ENCODE measurements around the gene FGD5.

FGD5 gene

GRCh38 chr3:14858105-14858504, 39.3 kb downstream of the FGD5 start:
- no peak for DNase-seq (ENCODE audit: low read depth)
- TF ChIP-seq MYC (IDR thresholded peaks at IDR 0.05; ENCODE audit: low read depth, low read length), result no peak
- TF ChIP-seq POLR2A (IDR thresholded peaks at IDR 0.05; ENCODE audit: extremely low read depth, insufficient read length), result no peak
- TF ChIP-seq MAX (IDR thresholded peaks at IDR 0.05; ENCODE audit: low read depth, low read length), result no peak
- no peak for TF ChIP-seq CTCF (IDR thresholded peaks at IDR 0.05; ENCODE audit: low read depth, low read length)
- H3K4me3 ChIP-seq (ENCODE audit: low read depth, low read length), result no peak overlapping the region

GRCh38 chr3:14859880-14860279, 41.1 kb downstream of the FGD5 start:
- TF ChIP-seq POLR2A (IDR thresholded peaks at IDR 0.05; ENCODE audit: extremely low read depth, insufficient read length) (no peak), MAX (IDR thresholded peaks at IDR 0.05; ENCODE audit: low read depth, low read length) (no peak), CTCF (IDR thresholded peaks at IDR 0.05; ENCODE audit: low read depth, low read length) (no peak), MYC (IDR thresholded peaks at IDR 0.05; ENCODE audit: low read depth, low read length) (no peak)
- H3K4me3 ChIP-seq (ENCODE audit: low read depth, low read length), result no peak overlapping the region
- no peak for DNase-seq (ENCODE audit: low read depth)

GRCh38 chr3:14861031-14861430, 42.3 kb downstream of the FGD5 start:
- H3K4me3 ChIP-seq (ENCODE audit: low read depth, low read length), result no peak overlapping the region
- peak; percentile 13 for DNase-seq (ENCODE audit: low read depth)
- no peak for TF ChIP-seq MAX (IDR thresholded peaks at IDR 0.05; ENCODE audit: low read depth, low read length)
- TF ChIP-seq CTCF (IDR thresholded peaks at IDR 0.05; ENCODE audit: low read depth, low read length), result no peak
- no peak for TF ChIP-seq POLR2A (IDR thresholded peaks at IDR 0.05; ENCODE audit: extremely low read depth, insufficient read length)
- no peak for TF ChIP-seq MYC (IDR thresholded peaks at IDR 0.05; ENCODE audit: low read depth, low read length)

GRCh38 chr3:14861446-14862302, 42.9 kb downstream of the FGD5 start:
- no peak for TF ChIP-seq POLR2A (IDR thresholded peaks at IDR 0.05; ENCODE audit: extremely low read depth, insufficient read length)
- no peak for TF ChIP-seq CTCF (IDR thresholded peaks at IDR 0.05; ENCODE audit: low read depth, low read length)
- no peak for TF ChIP-seq MAX (IDR thresholded peaks at IDR 0.05; ENCODE audit: low read depth, low read length)
- TF ChIP-seq MYC (IDR thresholded peaks at IDR 0.05; ENCODE audit: low read depth, low read length), result no peak
- peak; percentile 45 for DNase-seq (ENCODE audit: low read depth)
- no peak overlapping the region for H3K4me3 ChIP-seq (ENCODE audit: low read depth, low read length)

- H3K4me3 ChIP-seq (ENCODE audit: low read depth, low read length), result no peak overlapping the region
- DNase-seq (ENCODE audit: low read depth), result no peak
- TF ChIP-seq MYC (IDR thresholded peaks at IDR 0.05; ENCODE audit: low read depth, low read length) (no peak), MAX (IDR thresholded peaks at IDR 0.05; ENCODE audit: low read depth, low read length) (no peak), CTCF (IDR thresholded peaks at IDR 0.05; ENCODE audit: low read depth, low read length) (no peak), POLR2A (IDR thresholded peaks at IDR 0.05; ENCODE audit: extremely low read depth, insufficient read length) (no peak)
Observed at GRCh38 chr3:14862303-14862660, 43.5 kb downstream of the FGD5 start.
